Measurements from ENCODE around the gene TENT4B. TPM values are rescaled to one million over a fixed set of nuclear protein-coding genes. Genes with fewer than 3 reads are reported as not detected.

Gene TENT4B
- total RNA-seq, 2 experiments from 2014 or later, result 19.3 to 22.4 TPM

DNA sequence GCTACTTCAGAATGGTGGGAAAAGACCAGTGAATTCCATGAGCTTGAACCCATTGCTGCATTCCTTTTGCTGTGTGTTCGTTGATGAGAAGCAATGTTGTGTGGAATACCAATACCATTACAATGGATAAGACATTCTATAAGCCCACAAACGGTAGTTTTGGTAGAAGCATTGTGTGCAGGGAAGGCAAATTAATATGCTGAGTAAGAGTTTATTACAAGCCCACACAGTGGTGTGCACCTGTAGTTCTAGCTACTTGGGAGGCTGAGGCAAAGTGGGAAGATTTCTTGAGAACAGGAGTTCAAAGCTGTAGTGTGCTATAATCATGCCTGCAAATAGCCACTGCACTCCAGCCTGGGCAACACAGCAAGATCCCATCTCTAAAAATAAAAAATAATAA is 19.9 kb upstream of the TENT4B start:
- CTCF ChIA-PET, result no interaction called here
- H3K4me1 Mint-ChIP-seq, result no peaks in the 10 kb centered on the region
- POLR2A ChIA-PET, result no interaction called here
- no peaks in the 10 kb centered on the region for H3K9me3 Mint-ChIP-seq (ENCODE audit: low read depth)
- no peaks in the 10 kb centered on the region for H3K27me3 Mint-ChIP-seq
- H3K27ac Mint-ChIP-seq, result no peak overlapping the region
- H3K36me3 Mint-ChIP-seq (ENCODE audit: low read depth), result no peaks in the 10 kb centered on the region
- DNase-seq, result no peak
- ATAC-seq, result no peak
- intact Hi-C loops (cut with DNase I, micrococcal nuclease), result no loop called here
- no peak overlapping the region for H3K4me3 Mint-ChIP-seq

DNA sequence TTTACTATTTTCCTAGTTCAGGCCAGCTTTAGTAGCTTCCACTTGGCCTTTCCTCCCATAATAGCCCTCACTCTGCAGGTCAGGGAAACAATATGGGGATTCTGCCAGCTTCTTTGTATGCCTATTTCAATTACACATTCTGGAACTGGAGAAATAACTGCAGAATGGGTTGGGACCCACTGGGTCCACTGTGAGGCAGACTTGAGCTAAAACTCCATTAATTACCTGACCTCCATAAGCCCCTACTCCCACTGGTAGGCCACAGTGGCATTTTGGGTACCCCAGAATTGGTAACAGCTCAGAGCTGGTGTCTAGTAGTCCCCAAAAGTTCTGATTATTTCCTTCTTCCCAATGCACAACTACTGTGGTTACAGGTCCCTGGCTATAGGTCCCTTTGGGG is 16.7 kb upstream of the TENT4B start:
- H3K4me3 Mint-ChIP-seq, result no peak overlapping the region
- no peaks in the 10 kb centered on the region for H3K36me3 Mint-ChIP-seq (ENCODE audit: low read depth)
- POLR2A ChIA-PET, result interaction anchor here (0.6 kb wide), 1 partner anchor 19 kb away, joined by 4 read pairs; no protein-coding TSS in a partner anchor
- H3K4me1 Mint-ChIP-seq, result no peaks in the 10 kb centered on the region
- intact Hi-C loops (cut with DNase I, micrococcal nuclease), result no loop called here
- ATAC-seq (no peak), DNase-seq (no peak)
- no peaks in the 10 kb centered on the region for H3K27me3 Mint-ChIP-seq
- H3K9me3 Mint-ChIP-seq (ENCODE audit: low read depth), result no peaks in the 10 kb centered on the region
- CTCF ChIA-PET, result interaction anchor here (2.1 kb wide), 1 partner anchor 75 kb away, joined by 15 read pairs; no protein-coding TSS in a partner anchor
- H3K27ac Mint-ChIP-seq, result no peak overlapping the region

DNA sequence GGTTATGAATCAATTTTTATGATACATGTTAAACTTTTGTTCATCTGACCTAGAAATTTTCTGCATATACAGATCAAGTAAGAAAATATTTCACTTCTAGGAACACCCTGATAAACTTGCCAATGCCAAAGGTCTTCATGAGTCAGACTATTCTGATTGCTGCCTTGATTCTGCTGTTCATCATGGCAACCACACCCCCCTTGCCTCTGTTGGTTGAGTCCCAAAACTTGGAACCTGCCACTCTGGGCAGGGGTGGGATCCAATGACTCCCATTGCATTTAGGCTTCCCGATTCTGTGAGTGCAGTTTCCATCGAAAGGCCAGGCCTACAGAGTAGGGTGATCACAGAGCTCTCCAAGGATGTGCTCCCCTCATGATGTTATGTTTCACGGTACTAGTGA is 15.8 kb upstream of the TENT4B start:
- no peak overlapping the region for H3K27ac Mint-ChIP-seq
- ChIA-PET CTCF (interaction anchor here (0.7 to 2.1 kb wide), 2 partner anchors 13 to 74 kb away, joined by 3 to 15 read pairs; no protein-coding TSS in a partner anchor), POLR2A (no interaction called here)
- no peak for ATAC-seq
- no peaks in the 10 kb centered on the region for H3K36me3 Mint-ChIP-seq (ENCODE audit: low read depth)
- no peaks in the 10 kb centered on the region for H3K27me3 Mint-ChIP-seq
- intact Hi-C loops (cut with DNase I, micrococcal nuclease), result no loop called here
- H3K4me1 Mint-ChIP-seq, result no peaks in the 10 kb centered on the region
- no peak for DNase-seq
- no peak overlapping the region for H3K4me3 Mint-ChIP-seq
- no peaks in the 10 kb centered on the region for H3K9me3 Mint-ChIP-seq (ENCODE audit: low read depth)

DNA sequence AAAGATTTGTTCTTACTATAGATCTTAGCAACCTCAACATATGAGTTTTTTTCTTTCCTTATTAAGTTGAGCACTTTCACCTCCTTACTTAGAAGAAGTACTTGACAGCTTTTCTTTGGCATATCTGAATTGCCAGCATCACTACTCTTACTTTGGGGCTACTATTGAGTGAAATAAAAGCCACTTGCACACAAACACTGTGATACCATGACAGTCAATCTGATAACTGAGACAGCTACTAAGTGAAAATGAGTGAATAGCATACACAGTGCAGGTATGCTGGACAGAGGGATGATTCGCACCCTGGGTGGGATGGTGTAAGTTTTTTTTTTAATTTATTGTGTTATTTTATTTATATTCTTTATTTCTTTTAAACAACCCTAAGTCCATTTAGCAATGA is 13.5 kb upstream of the TENT4B start:
- H3K36me3 Mint-ChIP-seq (ENCODE audit: low read depth), result no peaks in the 10 kb centered on the region
- CTCF ChIA-PET, result no interaction called here
- H3K27ac Mint-ChIP-seq, result no peak overlapping the region
- H3K27me3 Mint-ChIP-seq, result no peaks in the 10 kb centered on the region
- no peak for DNase-seq
- POLR2A ChIA-PET, result no interaction called here
- intact Hi-C loops (cut with DNase I, micrococcal nuclease), result no loop called here
- ATAC-seq, result peak; percentile 57
- H3K9me3 Mint-ChIP-seq (ENCODE audit: low read depth), result no peaks in the 10 kb centered on the region
- H3K4me3 Mint-ChIP-seq, result no peak overlapping the region
- H3K4me1 Mint-ChIP-seq, result no peaks in the 10 kb centered on the region

DNA sequence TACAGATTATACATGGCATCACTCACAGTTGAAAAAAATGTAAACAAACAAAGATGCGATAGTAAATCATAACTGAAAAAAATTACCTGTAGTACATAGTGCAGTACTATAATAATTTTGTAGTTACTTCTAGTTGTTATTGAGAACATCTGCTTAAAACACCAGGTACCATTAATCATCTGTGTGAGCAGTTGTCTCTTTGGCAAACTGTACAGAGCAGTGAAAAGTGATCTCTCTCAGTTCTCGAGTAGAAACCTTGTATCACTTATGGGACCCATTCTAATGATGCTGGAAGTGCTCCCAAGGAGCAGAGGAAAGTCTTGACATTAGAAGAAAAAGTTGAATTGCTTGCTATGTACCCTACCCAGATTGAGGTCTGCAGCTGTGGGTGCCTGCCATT is 8.9 kb upstream of the TENT4B start:
- Mint-ChIP-seq H3K4me1 (no peaks in the 10 kb centered on the region), H3K36me3 (ENCODE audit: low read depth) (no peaks in the 10 kb centered on the region), H3K27ac (no peak overlapping the region), H3K9me3 (ENCODE audit: low read depth) (no peaks in the 10 kb centered on the region), H3K4me3 (no peak overlapping the region), H3K27me3 (no peaks in the 10 kb centered on the region)
- ChIA-PET POLR2A (no interaction called here), CTCF (no interaction called here)
- DNase-seq (no peak), ATAC-seq (no peak)
- intact Hi-C loops (cut with DNase I, micrococcal nuclease), result no loop called here

DNA sequence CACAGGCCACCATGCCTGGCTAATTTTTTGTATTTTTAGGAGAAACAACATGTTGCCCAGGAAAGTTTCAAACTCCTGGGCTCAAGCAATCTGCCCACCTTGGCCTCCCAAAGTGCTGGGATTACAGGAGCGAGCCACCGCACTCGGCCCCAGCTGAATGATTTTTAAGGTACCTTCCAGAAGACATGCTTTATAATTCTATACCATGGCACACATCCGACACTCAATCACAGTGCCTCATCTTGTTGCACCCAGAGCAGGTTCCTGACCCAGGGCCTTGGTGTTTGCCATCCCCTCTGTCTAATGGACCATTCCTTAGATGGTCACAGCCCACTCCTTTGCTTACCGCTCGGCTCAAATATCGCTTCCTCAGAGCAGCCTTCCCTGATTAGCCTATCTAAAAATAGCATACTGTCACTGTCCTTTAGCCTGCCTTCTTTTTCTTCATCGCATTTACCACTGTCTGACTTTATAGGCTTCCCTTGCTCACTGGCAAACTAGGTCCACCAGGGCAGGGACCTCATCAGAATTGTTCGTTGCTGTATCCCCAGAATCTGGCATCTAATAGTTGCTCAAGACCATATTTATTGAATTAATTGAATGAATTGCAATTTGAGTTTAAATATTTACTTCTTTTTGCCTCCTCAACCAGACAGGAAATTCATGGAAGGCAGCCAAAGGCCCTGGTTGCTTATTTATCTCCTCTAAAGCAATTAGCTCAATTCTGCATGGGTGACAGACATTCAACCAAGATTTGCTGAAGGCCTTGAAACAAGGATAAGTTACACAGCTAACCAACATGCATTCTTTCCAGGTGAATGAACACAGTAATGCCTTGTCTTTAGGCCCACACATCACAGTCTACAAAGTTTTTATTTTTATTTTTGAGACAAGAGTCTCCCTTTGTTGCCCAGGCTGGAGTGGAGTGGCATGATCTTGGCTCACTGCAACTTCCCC is 6.3 kb upstream of the TENT4B start:
- Mint-ChIP-seq H3K27me3 (no peaks in the 10 kb centered on the region), H3K27ac (no peak overlapping the region), H3K4me1 (peaks cover 8% of the 10 kb centered on the region), H3K9me3 (ENCODE audit: low read depth) (no peaks in the 10 kb centered on the region), H3K4me3 (no peak overlapping the region), H3K36me3 (ENCODE audit: low read depth) (no peaks in the 10 kb centered on the region)
- intact Hi-C loops (cut with DNase I, micrococcal nuclease), result no loop called here
- ChIA-PET CTCF (interaction anchor here (0.6 to 1.1 kb wide), 2 partner anchors 24 to 64 kb away, joined by 3 to 4 read pairs; no protein-coding TSS in a partner anchor), POLR2A (no interaction called here)
- DNase-seq (no peak), ATAC-seq (no peak)

DNA sequence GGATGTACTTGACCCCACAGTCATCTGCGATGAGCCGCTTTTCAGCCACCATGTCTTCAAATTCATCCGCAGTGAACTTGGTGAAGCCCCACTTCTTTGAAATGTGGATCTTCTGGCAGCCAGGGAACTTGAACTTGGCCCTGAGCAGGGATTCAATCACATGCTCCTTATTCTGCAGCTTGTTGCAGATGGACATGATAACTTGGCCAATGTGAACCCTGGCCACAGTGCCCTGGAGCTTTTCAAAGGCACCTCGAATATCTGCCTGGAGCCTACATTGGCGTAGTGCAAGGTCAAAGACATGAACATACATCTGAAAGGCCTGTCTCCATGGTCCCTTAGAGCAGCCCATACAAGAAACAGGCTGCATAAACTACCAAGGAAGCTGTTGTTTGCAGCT is 1.8 kb upstream of the TENT4B start:
- Mint-ChIP-seq H3K36me3 (ENCODE audit: low read depth) (peaks cover 8% of the 10 kb centered on the region), H3K4me1 (peaks cover 29% of the 10 kb centered on the region), H3K9me3 (ENCODE audit: low read depth) (no peaks in the 10 kb centered on the region), H3K27me3 (no peaks in the 10 kb centered on the region), H3K27ac (peak overlapping the region; percentile 98), H3K4me3 (no peak overlapping the region)
- DNase-seq, result no peak
- POLR2A ChIA-PET, result interaction anchor here (0.8 to 1.6 kb wide), 3 partner anchors 29 to 126 kb away, joined by 3 to 7 read pairs (median 4); partner anchors contain the start of gene CNEP1R1
- intact Hi-C loops (cut with DNase I, micrococcal nuclease), result loop anchor here (5.0 to 10.0 kb wide), 4 partner anchors 531 to 1547 kb away; partner anchors contain the start of genes CBLN1 (in 1 of the 2), CYLD (in 1 of the 2) and SNX20 (in 1 of the 2)
- ATAC-seq, result no peak
- CTCF ChIA-PET, result interaction anchor here (0.7 to 2.6 kb wide), 7 partner anchors 18 to 614 kb away, joined by 3 to 13 read pairs (median 3); partner anchors contain the start of gene CNEP1R1

DNA sequence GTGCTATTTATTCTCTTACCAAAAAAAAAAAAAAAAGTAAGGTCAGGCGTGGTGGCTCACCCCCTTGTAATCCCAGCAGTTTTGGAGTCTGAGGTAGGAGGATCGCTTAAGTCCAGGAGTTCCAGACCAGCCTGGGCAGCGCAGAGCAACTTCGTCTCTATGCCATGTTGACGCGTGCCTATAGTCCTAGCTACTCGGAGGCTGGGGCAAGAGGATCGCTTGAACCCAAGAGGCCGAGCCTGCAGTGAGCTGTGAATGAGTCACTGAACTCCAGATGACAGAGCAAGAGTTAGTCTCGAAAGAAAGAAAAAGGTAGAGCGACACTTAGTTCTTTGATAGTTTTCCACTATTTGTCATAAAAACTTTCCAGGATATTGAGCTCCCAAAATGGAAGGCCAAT is 1.4 kb upstream of the TENT4B start:
- no peaks in the 10 kb centered on the region for H3K27me3 Mint-ChIP-seq
- peaks cover 8% of the 10 kb centered on the region for H3K36me3 Mint-ChIP-seq (ENCODE audit: low read depth)
- ATAC-seq (peak; percentile 13), DNase-seq (peak; percentile 62)
- peak overlapping the region; percentile 79 for H3K4me3 Mint-ChIP-seq
- POLR2A ChIA-PET, result interaction anchor here (0.6 to 1.6 kb wide), 4 partner anchors 30 to 126 kb away, joined by 3 to 7 read pairs (median 4); partner anchors contain the start of gene CNEP1R1
- H3K27ac Mint-ChIP-seq, result peak overlapping the region; percentile 98
- H3K9me3 Mint-ChIP-seq (ENCODE audit: low read depth), result no peaks in the 10 kb centered on the region
- peaks cover 33% of the 10 kb centered on the region for H3K4me1 Mint-ChIP-seq
- intact Hi-C loops (cut with DNase I, micrococcal nuclease), result loop anchor here (1.0 to 10.0 kb wide), 15 partner anchors 15 to 1547 kb away; partner anchors contain the start of genes CBLN1 (in 1 of the 2), CNEP1R1 (in 1 of the 2), CYLD (in 1 of the 2) and NKD1 (in 1 of the 2)
- CTCF ChIA-PET, result interaction anchor here (0.6 to 2.6 kb wide), 9 partner anchors 18 to 614 kb away, joined by 3 to 13 read pairs (median 3); partner anchors contain the start of gene CNEP1R1

DNA sequence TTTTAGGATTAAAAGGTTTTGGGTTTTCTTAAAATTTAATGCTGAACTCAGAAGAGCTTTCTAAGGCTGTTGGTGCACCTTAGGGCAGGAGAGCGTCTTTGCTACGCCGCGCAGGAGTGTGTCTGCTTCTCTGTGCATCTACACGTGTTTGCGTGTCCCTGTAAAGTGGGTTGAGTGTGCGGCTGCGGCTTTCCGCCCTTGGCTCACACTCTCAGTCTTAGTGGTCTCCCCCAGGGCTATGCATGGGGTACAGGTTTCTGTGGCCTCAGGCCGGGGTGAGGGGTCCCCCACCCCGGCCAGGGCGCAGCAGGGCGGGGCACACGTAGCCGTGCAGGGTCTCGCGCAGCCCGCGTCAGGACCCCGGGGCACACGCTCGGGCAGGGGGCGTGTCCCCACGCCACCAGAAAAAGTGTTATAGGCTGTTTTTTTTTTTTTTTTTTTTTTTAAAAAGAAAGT is 727 bp upstream of the TENT4B start:
- POLR2A ChIA-PET, result interaction anchor here (0.6 to 1.6 kb wide), 3 partner anchors 33 to 127 kb away, joined by 3 to 7 read pairs (median 4); partner anchors contain the start of gene CNEP1R1
- intact Hi-C loops (cut with DNase I, micrococcal nuclease), result loop anchor here (1.0 to 10.0 kb wide), 15 partner anchors 14 to 1548 kb away; partner anchors contain the start of genes CBLN1 (in 1 of the 2), CNEP1R1 (in 1 of the 2), CYLD (in 1 of the 2) and NKD1 (in 1 of the 2)
- H3K4me1 Mint-ChIP-seq, result peaks cover 39% of the 10 kb centered on the region
- DNase-seq (peak; percentile 90), ATAC-seq (peak; percentile 70)
- H3K9me3 Mint-ChIP-seq (ENCODE audit: low read depth), result no peaks in the 10 kb centered on the region
- no peaks in the 10 kb centered on the region for H3K27me3 Mint-ChIP-seq
- H3K4me3 Mint-ChIP-seq, result peak overlapping the region; percentile 79
- peaks cover 10% of the 10 kb centered on the region for H3K36me3 Mint-ChIP-seq (ENCODE audit: low read depth)
- CTCF ChIA-PET, result interaction anchor here (0.6 to 2.6 kb wide), 7 partner anchors 17 to 175 kb away, joined by 3 to 13 read pairs (median 4); partner anchors contain the start of gene CNEP1R1
- H3K27ac Mint-ChIP-seq, result peak overlapping the region; percentile 98

DNA sequence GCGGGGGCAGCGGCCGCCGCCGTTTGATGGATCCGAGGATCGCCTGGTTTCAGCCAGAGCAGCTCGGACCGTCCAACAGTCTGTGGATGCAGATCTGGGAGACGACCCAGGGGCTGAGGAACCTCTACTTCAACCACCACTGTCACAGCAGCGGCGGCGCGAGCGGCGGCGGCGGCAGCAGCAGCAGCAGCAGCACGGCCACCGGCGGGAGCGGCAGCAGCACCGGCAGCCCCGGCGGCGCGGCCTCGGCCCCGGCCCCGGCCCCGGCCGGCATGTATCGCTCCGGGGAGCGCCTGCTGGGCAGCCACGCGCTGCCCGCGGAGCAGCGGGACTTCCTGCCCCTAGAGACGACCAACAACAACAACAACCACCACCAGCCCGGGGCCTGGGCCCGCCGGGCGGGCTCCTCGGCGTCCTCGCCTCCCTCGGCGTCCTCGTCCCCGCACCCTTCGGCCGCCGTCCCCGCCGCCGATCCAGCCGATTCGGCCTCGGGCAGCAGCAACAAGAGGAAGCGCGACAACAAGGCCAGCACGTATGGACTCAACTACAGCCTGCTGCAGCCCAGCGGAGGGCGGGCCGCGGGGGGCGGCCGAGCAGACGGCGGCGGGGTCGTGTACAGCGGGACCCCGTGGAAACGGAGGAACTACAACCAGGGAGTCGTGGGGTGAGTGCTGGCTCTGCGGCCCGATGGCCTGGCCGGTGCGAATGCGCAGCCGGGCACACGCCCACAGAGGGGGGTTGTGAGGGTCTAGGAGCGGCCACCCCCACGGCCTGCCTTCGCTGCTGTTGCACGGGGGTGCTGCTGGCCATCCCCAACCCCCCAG is 702 bp downstream of the TENT4B start:
- CTCF ChIA-PET, result no interaction called here
- peaks cover 13% of the 10 kb centered on the region for H3K36me3 Mint-ChIP-seq (ENCODE audit: low read depth)
- intact Hi-C loops (cut with DNase I, micrococcal nuclease), result loop anchor here (1.0 to 10.0 kb wide), 12 partner anchors 13 to 1549 kb away; partner anchors contain the start of genes CNEP1R1 (in 2 of the 2), BRD7 (in 1 of the 2), CBLN1 (in 1 of the 2) and CYLD (in 1 of the 2)
- POLR2A ChIA-PET, result no interaction called here
- no peak for ATAC-seq
- peak; percentile 66 for DNase-seq
- H3K27ac Mint-ChIP-seq, result peak overlapping the region; percentile 84
- H3K4me1 Mint-ChIP-seq, result peaks cover 46% of the 10 kb centered on the region
- no peaks in the 10 kb centered on the region for H3K9me3 Mint-ChIP-seq (ENCODE audit: low read depth)
- H3K27me3 Mint-ChIP-seq, result no peaks in the 10 kb centered on the region
- peak overlapping the region; percentile 79 for H3K4me3 Mint-ChIP-seq
